ENCODE data around the gene OGFOD3. TPM values are rescaled to one million over a fixed set of nuclear protein-coding genes. Genes with fewer than 3 reads are reported as not detected.

Gene OGFOD3
- total and polyA plus RNA-seq, 2 donors from 2014 or later: 27.8 to 36.1 TPM

GRCh38 chr17:82464567-82464929, 46.2 kb upstream of the OGFOD3 start:
- no peaks in the 10 kb centered on the region for H3K9me3 ChIP-seq (ENCODE audit: control insufficient read depth in 2 of 3, insufficient read depth in 1 of 3, low read length in 3 of 3)
- no peak for TF ChIP-seq CTCF (IDR thresholded peaks at IDR 0.05; ENCODE audit: borderline replicate concordance, extremely low read depth, insufficient read depth)
- H3K27me3 ChIP-seq (ENCODE audit: control insufficient read depth, insufficient read depth, low read length): no peaks in the 10 kb centered on the region
- no peak overlapping the region for H3K9ac ChIP-seq (ENCODE audit: low read length in 3 of 3)
- H3K4me3 ChIP-seq (ENCODE audit: low read length in 3 of 3): no peak overlapping the region
- no peak overlapping the region for H3K27ac ChIP-seq (ENCODE audit: low read depth in 2 of 2, low read length in 2 of 2)
- peaks cover 7 to 36% (median 11%) of the 10 kb centered on the region in 3 donors for H3K36me3 ChIP-seq (ENCODE audit: control insufficient read depth in 2 of 3, insufficient read depth in 3 of 3, low read length in 3 of 3)
- peak in 1 of 5 donors; percentile 31 for DNase-seq
- FAIRE-seq: no peak
- no peaks in the 10 kb centered on the region for H3K4me1 ChIP-seq (ENCODE audit: control insufficient read depth in 2 of 3, insufficient read depth in 2 of 3, low read depth in 1 of 3, low read length in 3 of 3)
- intact Hi-C loops (cut with DNase I): loop anchor here (10.0 kb wide), 1 partner anchor 110 kb away; no protein-coding TSS in a partner anchor

DNA sequence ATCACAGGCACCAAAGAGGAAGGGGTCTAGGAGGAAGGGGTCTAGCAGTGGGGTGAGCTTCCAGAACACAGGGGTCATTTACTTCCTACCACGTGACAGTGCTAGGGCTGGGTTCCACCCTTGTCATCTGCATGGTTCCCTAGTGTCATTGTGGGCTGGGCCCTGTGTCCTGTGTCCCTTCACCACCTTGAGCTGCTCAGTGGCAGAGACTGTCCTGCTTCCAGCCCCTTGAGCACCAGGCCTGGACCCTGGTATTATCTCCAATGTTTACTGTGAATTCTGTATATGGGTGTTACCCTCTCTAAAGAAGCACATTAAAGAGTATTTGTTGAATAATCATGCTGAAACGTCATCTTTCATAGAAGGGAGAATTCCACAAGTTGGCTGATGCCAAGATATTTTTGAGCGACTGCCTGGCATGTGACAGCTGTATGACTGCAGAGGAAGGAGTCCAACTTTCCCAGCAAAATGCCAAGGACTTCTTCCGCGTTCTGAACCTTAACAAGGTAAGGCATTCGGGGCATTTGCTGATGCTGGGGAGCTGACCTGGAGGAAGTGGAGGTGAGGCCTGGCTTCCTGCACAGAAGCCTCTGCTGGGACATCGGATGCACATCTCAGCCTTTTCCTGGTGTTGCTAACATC, 45.7 kb upstream of the OGFOD3 start:
- DNase-seq: peak in 1 of 5 donors; percentile 46
- H3K4me3 ChIP-seq (ENCODE audit: low read length in 3 of 3): no peak overlapping the region
- H3K4me1 ChIP-seq (ENCODE audit: control insufficient read depth in 2 of 3, insufficient read depth in 2 of 3, low read depth in 1 of 3, low read length in 3 of 3): no peaks in the 10 kb centered on the region
- H3K36me3 ChIP-seq (ENCODE audit: control insufficient read depth in 2 of 3, insufficient read depth in 3 of 3, low read length in 3 of 3): peaks cover 7 to 35% (median 11%) of the 10 kb centered on the region in 3 donors
- intact Hi-C loops (cut with DNase I): loop anchor here (10.0 kb wide), 1 partner anchor 111 kb away; no protein-coding TSS in a partner anchor
- no peaks in the 10 kb centered on the region for H3K9me3 ChIP-seq (ENCODE audit: control insufficient read depth in 2 of 3, insufficient read depth in 1 of 3, low read length in 3 of 3)
- FAIRE-seq: no peak
- no peaks in the 10 kb centered on the region for H3K27me3 ChIP-seq (ENCODE audit: control insufficient read depth, insufficient read depth, low read length)
- no peak for TF ChIP-seq CTCF (IDR thresholded peaks at IDR 0.05; ENCODE audit: borderline replicate concordance, extremely low read depth, insufficient read depth)
- H3K27ac ChIP-seq (ENCODE audit: low read depth in 2 of 2, low read length in 2 of 2): no peak overlapping the region
- no peak overlapping the region for H3K9ac ChIP-seq (ENCODE audit: low read length in 3 of 3)

GRCh38 chr17:82463391-82463790, 45.0 kb upstream of the OGFOD3 start:
- no peak overlapping the region for H3K27ac ChIP-seq (ENCODE audit: low read depth in 2 of 2, low read length in 2 of 2)
- intact Hi-C loops (cut with DNase I): loop anchor here (10.0 kb wide), 1 partner anchor 111 kb away; no protein-coding TSS in a partner anchor
- TF ChIP-seq CTCF (IDR thresholded peaks at IDR 0.05; ENCODE audit: borderline replicate concordance, extremely low read depth, insufficient read depth): no peak
- no peaks in the 10 kb centered on the region for H3K9me3 ChIP-seq (ENCODE audit: control insufficient read depth in 2 of 3, insufficient read depth in 1 of 3, low read length in 3 of 3)
- H3K4me1 ChIP-seq (ENCODE audit: control insufficient read depth in 2 of 3, insufficient read depth in 2 of 3, low read depth in 1 of 3, low read length in 3 of 3): no peaks in the 10 kb centered on the region
- FAIRE-seq: no peak
- DNase-seq: peak in 1 of 5 donors; percentile 29
- H3K9ac ChIP-seq (ENCODE audit: low read length in 3 of 3): no peak overlapping the region
- no peaks in the 10 kb centered on the region for H3K27me3 ChIP-seq (ENCODE audit: control insufficient read depth, insufficient read depth, low read length)
- H3K36me3 ChIP-seq (ENCODE audit: control insufficient read depth in 2 of 3, insufficient read depth in 3 of 3, low read length in 3 of 3): peaks cover 5 to 29% (median 10%) of the 10 kb centered on the region in 3 donors
- no peak overlapping the region for H3K4me3 ChIP-seq (ENCODE audit: low read length in 3 of 3)
